Islet of Langerhans (tissue), 1 donor: ENCODE data around the gene SDCCAG8.
A peak's percentile ranks its signal among the peaks of the same experiment; 100 is the strongest.

Experiments
- FAIRE-seq: peaks from one replicate; lab custom pipeline; 2011; peaks lifted over from hg19 to GRCh38; lab: Jason Lieb, UNC

SDCCAG8 gene

GRCh38 chr1:243487649-243488227, 231.9 kb downstream of the SDCCAG8 start:
- no peak for FAIRE-seq

- FAIRE-seq = no peak
Observed at GRCh38 chr1:243488459-243489157, 232.8 kb downstream of the SDCCAG8 start.

GRCh38 chr1:243489158-243489527, 233.3 kb downstream of the SDCCAG8 start:
- no peak for FAIRE-seq

GRCh38 chr1:243489681-243490546, 234.1 kb downstream of the SDCCAG8 start:
- no peak for FAIRE-seq

- FAIRE-seq = no peak
Observed at GRCh38 chr1:243490748-243491686, 235.2 kb downstream of the SDCCAG8 start.

- no peak for FAIRE-seq
Observed at GRCh38 chr1:243493156-243494129, 237.6 kb downstream of the SDCCAG8 start.

GRCh38 chr1:243494741-243495431, 239.0 kb downstream of the SDCCAG8 start:
- no peak for FAIRE-seq

- no peak for FAIRE-seq
Observed at GRCh38 chr1:243495442-243496186, 239.8 kb downstream of the SDCCAG8 start.

- FAIRE-seq = no peak
Observed at GRCh38 chr1:243496187-243496646, 240.4 kb downstream of the SDCCAG8 start.

GRCh38 chr1:243496806-243497205, 241.0 kb downstream of the SDCCAG8 start:
- FAIRE-seq = no peak

GRCh38 chr1:243497939-243498681, 242.3 kb downstream of the SDCCAG8 start:
- FAIRE-seq = no peak

- FAIRE-seq = no peak
Observed at GRCh38 chr1:243499248-243499647, 243.4 kb downstream of the SDCCAG8 start.

- FAIRE-seq = no peak
Observed at GRCh38 chr1:243499711-243500110, 243.9 kb downstream of the SDCCAG8 start.

- no peak for FAIRE-seq
Observed at GRCh38 chr1:243500512-243500911, 244.7 kb downstream of the SDCCAG8 start.

GRCh38 chr1:243501002-243501401, 245.2 kb downstream of the SDCCAG8 start:
- FAIRE-seq = peak; percentile 47

GRCh38 chr1:243503155-243503554, 247.3 kb downstream of the SDCCAG8 start:
- no peak for FAIRE-seq

GRCh38 chr1:243505986-243506689, 250.3 kb downstream of the SDCCAG8 start:
- FAIRE-seq = no peak
